Measurements from ENCODE around the gene THUMPD1.
A peak's percentile ranks its signal among the peaks of the same experiment; 100 is the strongest.
"Not testable (repeated sequence)": the region's sequence is repeated elsewhere in the genome, so short reads cannot be mapped to it uniquely, and the experiment has no call there.

THUMPD1 gene

DNA sequence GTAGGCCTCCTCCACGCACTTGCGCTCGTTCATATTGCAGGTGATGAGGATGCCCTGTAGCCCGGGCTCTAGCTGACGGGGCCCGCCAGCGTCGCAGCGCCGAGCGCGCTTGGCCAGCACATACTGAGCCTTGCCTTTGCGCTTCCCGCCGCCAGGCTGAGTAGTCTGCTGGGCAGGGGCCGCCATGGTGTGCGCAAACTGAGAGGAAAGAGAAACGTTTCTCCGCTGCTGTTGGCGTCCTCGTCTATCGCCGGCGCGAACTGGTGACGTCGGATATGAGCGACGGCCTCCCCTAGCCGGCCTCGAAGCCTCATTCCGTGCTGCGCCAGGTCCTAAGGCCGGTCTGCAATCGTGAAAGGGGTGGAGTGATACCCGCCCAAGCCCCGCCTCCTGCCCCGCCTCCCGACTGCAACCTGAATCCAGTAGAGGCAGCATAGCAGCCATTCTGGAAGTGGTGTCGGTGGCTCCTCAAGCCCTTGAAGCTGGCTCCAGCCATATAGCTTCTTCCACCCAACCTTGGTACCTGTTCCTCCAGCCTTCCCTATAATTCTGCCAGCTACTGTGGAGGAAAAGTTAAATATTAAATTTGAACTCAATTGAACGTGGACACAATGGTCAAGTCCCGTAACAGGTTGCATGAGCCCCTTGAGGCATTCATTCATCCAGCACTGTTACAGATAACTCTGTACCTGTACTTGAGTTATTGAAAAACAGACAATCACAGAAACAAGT lies at the start of gene THUMPD1:
Gene THUMPD1 (minus strand): TSS at position 265 of the 732 bp plus-strand sequence. CDS start 79 bp downstream, at position 186.
- peak; percentile 97 for DNase-seq

GRCh38 chr16:20789130-20789529 lies 47.5 kb upstream of the THUMPD1 start:
- DNase-seq: no peak

DNA sequence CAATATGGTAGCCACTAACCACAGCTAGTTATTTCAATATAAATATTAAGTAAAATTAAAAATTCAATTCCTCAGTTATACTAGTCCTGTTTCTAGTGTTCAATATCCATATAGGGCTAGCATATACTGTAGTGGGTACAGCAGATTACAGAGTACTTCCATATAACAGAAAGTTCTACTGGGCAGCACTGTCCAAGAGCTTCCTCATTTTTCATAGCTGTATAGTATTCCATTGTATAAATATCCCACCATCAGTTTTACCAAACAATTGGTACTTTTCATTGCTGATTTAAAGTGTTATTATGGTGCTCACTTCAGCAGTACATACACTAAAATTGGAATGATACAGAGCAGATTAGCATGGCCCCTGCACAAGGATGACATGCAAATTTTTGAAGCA lies 42.6 kb upstream of the THUMPD1 start:
- DNase-seq: no peak

GRCh38 chr16:20782470-20782869 lies 40.9 kb upstream of the THUMPD1 start:
- DNase-seq: no peak

DNA sequence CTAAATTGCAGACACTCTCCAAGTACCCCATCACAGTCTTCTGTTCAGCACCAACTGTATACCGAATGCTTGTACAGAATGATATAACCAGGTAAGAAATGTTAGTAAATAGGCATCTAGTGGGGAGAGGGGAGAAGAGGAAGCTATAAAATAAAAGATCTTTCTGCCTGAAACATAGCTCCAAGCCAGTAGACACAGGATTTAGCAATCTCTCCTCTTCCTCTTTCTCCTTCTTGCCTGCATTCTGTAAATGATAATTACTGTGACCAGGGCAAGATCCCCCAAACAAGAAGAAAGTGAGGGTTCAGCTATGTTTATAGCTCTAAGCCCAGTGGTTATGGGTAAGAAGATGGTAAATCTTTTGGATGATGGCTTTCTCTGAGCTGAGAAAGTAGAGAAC lies 40.1 kb upstream of the THUMPD1 start:
- DNase-seq: no peak

DNA sequence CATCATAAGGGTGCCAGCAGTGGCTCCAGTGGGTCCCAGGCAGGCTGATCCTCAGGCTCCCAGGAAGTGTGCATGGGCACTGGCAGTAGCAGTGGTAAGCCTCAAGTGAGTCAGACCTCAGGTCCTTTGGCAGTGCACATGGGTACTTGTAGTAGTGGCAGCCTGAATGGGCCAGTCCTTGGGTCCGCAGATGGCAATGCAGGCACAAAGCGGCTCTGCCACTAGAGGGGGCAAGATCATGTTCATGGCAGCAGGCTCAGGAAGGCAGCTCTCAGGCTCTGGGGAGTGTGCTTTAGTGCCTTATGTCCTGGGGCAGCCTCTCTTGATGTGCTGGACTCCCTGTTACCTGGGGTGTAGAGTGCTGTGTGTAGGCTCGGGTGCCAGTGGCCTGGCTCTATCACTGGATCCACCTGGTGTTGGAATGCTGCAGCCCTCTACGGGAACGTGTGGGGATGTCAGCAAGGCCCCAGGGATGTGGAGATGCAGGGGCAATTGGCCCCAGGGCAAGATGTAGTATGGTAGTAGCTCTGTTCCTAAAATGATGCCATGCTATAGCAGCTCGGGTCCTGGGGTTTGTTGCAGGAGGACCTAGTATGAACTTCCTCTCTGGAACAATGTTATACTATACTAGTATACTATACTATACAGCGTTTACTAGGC lies 33.2 kb upstream of the THUMPD1 start:
- peak; percentile 78 for DNase-seq

DNA sequence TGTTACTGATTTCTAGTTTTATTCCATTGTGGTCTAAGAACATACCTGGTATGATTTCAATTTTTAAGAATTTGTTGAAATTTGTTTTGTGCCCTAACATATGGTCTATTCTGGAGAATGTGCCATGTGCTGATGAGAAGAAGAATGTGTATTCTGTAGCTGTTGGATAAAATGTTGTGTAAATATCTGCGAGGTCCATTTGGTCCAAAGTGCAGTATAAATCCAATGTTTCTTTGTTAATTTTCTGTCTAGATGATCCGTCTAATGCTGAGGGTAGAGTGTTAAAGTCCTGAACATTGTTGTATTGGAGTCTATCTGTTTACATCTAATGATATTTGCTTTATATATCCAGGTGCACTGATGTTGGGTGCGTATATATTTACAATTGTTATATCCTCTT lies 32.1 kb upstream of the THUMPD1 start:
- no peak for DNase-seq

DNA sequence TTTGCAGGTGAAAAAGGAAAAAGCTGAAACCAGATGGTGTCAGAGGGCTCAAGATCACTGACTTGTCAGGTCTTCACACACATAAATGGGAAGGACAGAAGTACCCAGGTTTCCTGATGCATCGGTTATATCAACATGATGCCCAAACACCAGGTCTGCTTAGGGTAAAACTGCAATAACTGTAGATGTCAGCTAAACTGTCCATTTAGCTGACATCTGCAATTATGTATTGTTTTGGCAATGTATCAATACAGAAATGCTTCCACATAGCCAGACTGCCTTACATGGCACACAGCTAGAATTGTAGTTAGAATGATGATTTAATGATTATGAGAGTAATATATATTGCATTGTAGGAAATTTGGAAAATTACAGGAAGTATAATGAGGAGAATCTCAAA lies 27.2 kb upstream of the THUMPD1 start:
- no peak for DNase-seq

GRCh38 chr16:20768121-20768520 lies 26.5 kb upstream of the THUMPD1 start:
- no peak for DNase-seq

DNA sequence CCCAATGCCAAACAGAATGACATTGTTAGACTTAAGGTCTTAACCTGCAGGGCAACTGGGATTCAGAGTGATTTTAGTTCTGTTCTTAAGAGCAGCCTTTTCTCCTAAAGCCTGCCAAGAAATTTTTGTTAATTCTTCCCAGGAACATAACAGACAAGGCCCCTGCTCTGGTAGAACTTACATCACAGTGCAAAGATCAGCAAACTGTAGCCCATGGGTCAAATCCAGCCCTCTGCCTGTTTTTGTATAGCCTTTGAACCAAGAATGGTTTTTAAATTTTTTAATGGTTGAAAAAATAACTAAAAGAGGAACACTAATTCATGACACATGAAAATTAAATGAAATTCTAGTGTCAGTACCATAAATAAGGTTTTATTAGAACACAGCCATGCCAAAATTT lies 26.0 kb upstream of the THUMPD1 start:
- DNase-seq: no peak

DNA sequence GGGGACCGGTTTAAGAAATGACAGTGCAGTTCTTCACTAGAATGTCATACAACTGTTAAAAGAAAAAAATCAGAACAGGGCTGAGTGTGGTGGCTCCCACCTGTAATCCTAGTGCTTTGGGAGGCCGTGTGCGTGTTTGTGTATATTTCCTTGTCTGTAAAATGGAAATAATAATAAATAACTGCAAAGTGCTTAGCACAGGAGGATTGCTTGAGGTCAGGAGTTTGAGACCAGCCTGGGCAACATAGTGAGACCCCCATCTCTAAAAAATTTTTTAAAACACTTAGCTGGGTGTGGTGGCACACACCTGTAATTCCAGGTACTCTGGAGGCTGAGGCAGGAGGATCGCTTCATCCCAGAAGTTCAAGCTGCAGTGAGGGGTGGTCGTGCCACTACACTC lies 24.7 kb upstream of the THUMPD1 start:
- DNase-seq: no peak

DNA sequence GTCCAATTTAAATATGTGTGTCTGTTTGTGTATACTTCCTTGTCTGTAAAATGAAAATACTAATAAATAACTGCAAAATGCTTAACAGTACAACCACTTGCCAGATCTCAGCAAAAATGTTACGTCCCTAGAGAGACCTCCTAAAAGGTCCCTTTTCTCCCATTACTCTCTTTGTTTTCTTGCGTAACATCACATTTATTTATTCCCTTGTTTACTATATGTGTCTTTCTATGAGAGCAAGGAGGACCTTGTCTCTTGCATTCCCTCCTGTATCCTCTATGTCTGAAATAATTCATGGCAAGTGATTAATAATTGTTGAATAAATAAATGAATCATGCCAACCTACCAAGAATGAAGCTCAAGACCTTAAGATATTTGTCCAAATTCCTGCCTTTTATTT lies 24.1 kb upstream of the THUMPD1 start:
- no peak for DNase-seq

- not testable (repeated sequence) for DNase-seq
Measured at GRCh38 chr16:20764448-20764847, 22.8 kb upstream of the THUMPD1 start.

- peak; percentile 79 for DNase-seq
Measured at GRCh38 chr16:20763461-20764232, 22.0 kb upstream of the THUMPD1 start, which contains the start of gene ACSM3. TSS of gene ACSM3 (plus strand) at chr16:20764014. CDS start at chr16:20770035, 6,021 bp downstream.

DNA sequence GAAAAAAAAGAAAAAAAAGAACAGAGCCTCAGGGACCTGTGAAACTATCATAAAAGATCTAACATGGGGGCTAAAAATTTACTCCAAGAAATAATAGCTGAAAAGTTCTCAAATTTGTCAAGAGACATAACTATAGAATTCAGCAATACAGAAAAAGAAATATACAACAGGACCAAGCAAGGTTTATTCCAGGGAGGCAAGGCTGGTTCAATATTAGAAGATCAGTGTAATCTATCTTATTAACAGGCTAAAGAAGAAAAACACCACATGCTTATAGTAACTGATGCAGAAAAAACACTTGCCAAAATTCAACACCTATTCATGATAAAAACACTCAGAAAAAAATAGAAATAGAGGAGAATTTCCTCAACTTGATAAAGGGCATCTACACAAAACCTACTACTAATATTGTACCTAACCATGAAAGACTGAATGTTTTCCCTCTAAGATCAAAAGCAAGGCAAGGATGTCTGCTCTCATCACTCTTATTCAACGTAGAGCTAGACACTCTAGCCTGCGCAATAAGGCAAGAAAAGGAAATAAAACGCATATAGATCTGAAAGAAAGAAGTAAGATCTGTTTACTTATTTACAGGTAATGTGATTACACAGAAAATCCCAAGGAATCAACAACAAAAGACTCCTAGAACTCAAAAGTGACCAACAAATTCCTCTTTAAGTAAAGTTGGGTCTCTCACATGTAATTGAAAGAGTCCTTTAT lies 20.9 kb upstream of the THUMPD1 start:
- no peak for DNase-seq

DNA sequence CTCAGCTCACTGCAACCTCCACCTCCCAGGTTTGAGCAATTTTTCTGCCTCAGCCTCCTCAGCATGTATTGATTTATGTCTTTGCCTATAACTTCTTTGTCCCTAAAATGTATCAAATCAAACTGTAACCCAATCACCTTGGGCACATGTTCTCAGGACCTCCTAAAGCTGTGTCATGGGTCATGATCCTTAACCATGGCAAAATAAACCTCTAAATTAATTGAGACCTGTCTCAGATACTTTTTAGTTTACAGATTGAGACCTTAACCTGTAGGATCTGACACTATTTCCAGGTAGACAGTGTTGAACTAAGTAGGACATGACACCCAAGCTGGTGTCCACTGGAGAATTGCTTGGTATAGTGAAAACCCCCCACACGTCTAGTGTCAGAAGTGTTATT lies 19.6 kb upstream of the THUMPD1 start:
- DNase-seq: no peak

GRCh38 chr16:20760346-20760745 lies 18.7 kb upstream of the THUMPD1 start:
- no peak for DNase-seq

DNA sequence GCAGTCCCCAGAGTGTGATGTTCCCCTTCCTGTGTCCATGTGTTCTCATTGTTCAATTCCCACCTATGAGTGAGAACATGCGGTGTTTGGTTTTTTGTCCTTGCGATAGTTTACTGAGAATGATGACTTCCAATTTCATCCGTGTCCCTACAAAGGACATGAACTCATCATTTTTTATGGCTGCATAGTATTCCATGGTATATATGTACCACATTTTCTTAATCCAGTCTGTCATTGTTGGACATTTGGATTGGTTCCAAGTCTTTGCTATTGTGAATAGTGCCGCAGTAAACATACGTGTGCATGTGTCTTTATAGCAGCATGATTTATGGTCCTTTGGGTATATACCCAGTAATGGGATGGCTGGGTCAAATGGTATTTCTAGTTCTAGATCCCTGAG lies 14.2 kb upstream of the THUMPD1 start:
- DNase-seq: not testable (repeated sequence)

- DNase-seq: no peak
Measured at GRCh38 chr16:20755238-20755637, 13.6 kb upstream of the THUMPD1 start.

DNA sequence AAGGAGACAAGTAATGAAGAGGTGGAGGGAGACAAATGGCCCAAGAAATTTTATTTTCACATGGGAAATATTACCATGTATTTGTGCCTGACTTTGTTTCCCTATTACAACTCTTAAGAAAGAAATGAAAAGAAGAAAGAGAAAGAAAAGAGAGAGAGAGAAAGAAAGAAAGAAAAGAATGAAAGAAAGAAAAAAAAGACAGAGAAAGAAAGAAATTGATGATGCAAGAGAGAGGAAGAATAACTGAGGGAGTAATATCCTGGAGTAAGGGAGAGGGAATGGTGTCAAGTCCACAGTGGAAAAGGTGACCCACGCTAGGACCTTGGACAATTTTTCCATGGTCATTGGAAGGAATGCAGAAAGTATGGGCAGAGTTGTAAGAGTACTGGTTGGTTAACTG lies 12.1 kb upstream of the THUMPD1 start:
- DNase-seq: no peak

GRCh38 chr16:20750558-20750957 lies 8.9 kb upstream of the THUMPD1 start:
- no peak for DNase-seq

GRCh38 chr16:20749474-20749873 lies 7.9 kb upstream of the THUMPD1 start:
- no peak for DNase-seq

Data from activated CD4-positive, alpha-beta T cell treated with anti-CD3 and anti-CD28 coated beads, Interleukin-10, Interleukin-2, amounts not matched to agents 100 ng/mL and 50 ng/mL, durations not matched to agents 16 hours and 8 hours (primary cell).